Measurements from ENCODE around the gene CRELD1.

DNA sequence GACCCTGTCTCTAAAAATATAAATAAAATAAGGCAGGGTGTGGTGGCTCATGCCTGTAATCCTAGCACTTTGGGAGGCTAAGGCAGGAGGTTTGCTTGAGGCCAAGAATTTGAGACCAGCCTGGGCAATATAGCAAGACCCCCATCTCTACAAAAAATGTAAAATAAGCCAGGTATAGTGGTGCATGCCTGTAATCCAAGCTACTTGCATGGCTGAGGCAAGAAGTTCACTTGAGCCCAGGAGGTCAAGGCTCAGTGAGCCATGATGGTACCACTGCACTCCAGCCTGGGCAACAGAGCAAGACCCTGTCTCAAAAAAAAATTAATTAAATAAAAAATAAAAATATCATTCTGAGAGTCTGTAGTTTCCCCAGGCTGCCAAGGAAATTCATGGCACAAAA lies 47.3 kb upstream of the CRELD1 start:
- TF ChIP-seq POLR2A (IDR thresholded peaks at IDR 0.05) = no peak
- TF ChIP-seq, protein P1, sequence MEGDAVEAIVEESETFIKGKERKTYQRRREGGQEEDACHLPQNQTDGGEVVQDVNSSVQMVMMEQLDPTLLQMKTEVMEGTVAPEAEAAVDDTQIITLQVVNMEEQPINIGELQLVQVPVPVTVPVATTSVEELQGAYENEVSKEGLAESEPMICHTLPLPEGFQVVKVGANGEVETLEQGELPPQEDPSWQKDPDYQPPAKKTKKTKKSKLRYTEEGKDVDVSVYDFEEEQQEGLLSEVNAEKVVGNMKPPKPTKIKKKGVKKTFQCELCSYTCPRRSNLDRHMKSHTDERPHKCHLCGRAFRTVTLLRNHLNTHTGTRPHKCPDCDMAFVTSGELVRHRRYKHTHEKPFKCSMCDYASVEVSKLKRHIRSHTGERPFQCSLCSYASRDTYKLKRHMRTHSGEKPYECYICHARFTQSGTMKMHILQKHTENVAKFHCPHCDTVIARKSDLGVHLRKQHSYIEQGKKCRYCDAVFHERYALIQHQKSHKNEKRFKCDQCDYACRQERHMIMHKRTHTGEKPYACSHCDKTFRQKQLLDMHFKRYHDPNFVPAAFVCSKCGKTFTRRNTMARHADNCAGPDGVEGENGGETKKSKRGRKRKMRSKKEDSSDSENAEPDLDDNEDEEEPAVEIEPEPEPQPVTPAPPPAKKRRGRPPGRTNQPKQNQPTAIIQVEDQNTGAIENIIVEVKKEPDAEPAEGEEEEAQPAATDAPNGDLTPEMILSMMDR (IDR thresholded peaks at IDR 0.05) = no peak

Measured in body of pancreas (tissue), 4 donors.